Keratinocyte (primary cell): ENCODE measurements around the gene P2RY8. TPM values are rescaled to one million over a fixed set of nuclear protein-coding genes. Genes with fewer than 3 reads are reported as not detected.

ENCODE experiments used
- DNase-seq: peaks from one replicate; pipeline ENCODE4 v3.0.0-alpha.2; 2011; ENCODE audit warnings: low read depth, missing footprints, low spot score
- FAIRE-seq: peaks from 2 replicates; lab custom pipeline; 2011; peaks lifted over from hg19 to GRCh38; lab: Jason Lieb, UNC
- H2AFZ ChIP-seq: 2 replicates; pipeline ENCODE4 v1.6.0; 2012; ENCODE audit warnings: low read length, control low read depth, inconsistent platforms; ENCODE audit not compliant: control insufficient read depth
- H3K27ac ChIP-seq: 2 replicates; pipeline ENCODE4 v1.5.1; 2011; ENCODE audit warnings: low read length; ENCODE audit not compliant: control insufficient read depth, insufficient read depth
- H3K27me3 ChIP-seq: 3 replicates; pipeline ENCODE4 v1.6.0; 2011; ENCODE audit warnings: low read length; ENCODE audit not compliant: control insufficient read depth, insufficient read depth; ENCODE audit errors: extremely low read depth
- H3K36me3 ChIP-seq, 2 experiments: 2 replicates in 1 of 2; 3 replicates in 1 of 2; pipeline ENCODE4 v1.5.1; 2011; ENCODE audit warnings: low read length in 2 of 2, mild to moderate bottlenecking in 1 of 2; ENCODE audit not compliant: control insufficient read depth in 2 of 2, insufficient read depth in 2 of 2; ENCODE audit errors: extremely low read depth in 1 of 2
- H3K4me1 ChIP-seq: 3 replicates; pipeline ENCODE4 v1.5.1; 2011; ENCODE audit warnings: low read length; ENCODE audit not compliant: control insufficient read depth, insufficient read depth; ENCODE audit errors: extremely low read depth
- H3K4me2 ChIP-seq: 3 replicates; pipeline ENCODE4 v1.6.0; 2011; ENCODE audit warnings: low read depth, low read length; ENCODE audit not compliant: control insufficient read depth, insufficient read depth; ENCODE audit errors: extremely low read depth
- H3K4me3 ChIP-seq, 3 experiments: fragments of 200-600 bp in 1 of 3; sonication (generic) in 1 of 3; 2 replicates in 2 of 3; 3 replicates in 1 of 3; pipeline ENCODE4 v1.5.1; 2011 to 2016; ENCODE audit warnings: low read length in 3 of 3, mild to moderate bottlenecking in 3 of 3, control low read depth in 2 of 3, inconsistent platforms in 1 of 3, low read depth in 1 of 3, mixed read lengths in 1 of 3, mixed run types in 1 of 3, moderate library complexity in 1 of 3; ENCODE audit not compliant: control insufficient read depth in 2 of 3, insufficient read depth in 2 of 3; ENCODE audit errors: extremely low read depth in 1 of 3
- H3K79me2 ChIP-seq: 2 replicates; pipeline ENCODE4 v1.6.0; 2012; ENCODE audit warnings: low read length; ENCODE audit not compliant: control insufficient read depth, insufficient read depth
- H3K9ac ChIP-seq: 3 replicates; pipeline ENCODE4 v1.6.0; 2011; ENCODE audit warnings: low read length; ENCODE audit not compliant: control insufficient read depth, insufficient read depth; ENCODE audit errors: extremely low read depth
- H3K9me1 ChIP-seq: 3 replicates; pipeline ENCODE4 v1.6.0; 2011; ENCODE audit warnings: low read length; ENCODE audit not compliant: control insufficient read depth, insufficient read depth; ENCODE audit errors: extremely low read depth
- H3K9me3 ChIP-seq: 2 replicates; pipeline ENCODE4 v1.5.1; 2012; ENCODE audit warnings: low read depth, low read length; ENCODE audit not compliant: control insufficient read depth
- H4K20me1 ChIP-seq: 3 replicates; pipeline ENCODE4 v1.6.0; 2011; ENCODE audit warnings: low read length; ENCODE audit not compliant: control insufficient read depth, insufficient read depth; ENCODE audit errors: extremely low read depth
- CTCF ChIP-seq, 3 experiments: IDR thresholded peaks in 1 of 3; conservative IDR thresholded peaks in 1 of 3; optimal IDR thresholded peaks in 1 of 3; 2 replicates in 2 of 3; 3 replicates in 1 of 3; pipeline versions ENCODE3 to v1.5.1; 2011; ENCODE audit warnings: low read length in 3 of 3, mild to moderate bottlenecking in 3 of 3, moderate library complexity in 2 of 3, control low read depth in 1 of 3, inconsistent platforms in 1 of 3; ENCODE audit not compliant: insufficient read depth in 2 of 3; ENCODE audit errors: extremely low read depth in 1 of 3
- EZH2 ChIP-seq: IDR thresholded peaks from one replicate; pipeline ENCODE4 v1.6.1; 2012; ENCODE audit warnings: inconsistent platforms, mild to moderate bottlenecking, low read length, moderate library complexity
- dilution Hi-C: fragments of 300-500 bp; cut with MboI; formaldehyde crosslinking; loops from one replicate; pipeline ENCODE4 v1.7.0; 2020; ENCODE audit warnings: low sequenced_read_pairs; ENCODE audit not compliant: extremely low pct_ligation_motif_present
- polyA plus RNA-seq, 5 experiments: library from polyadenylated mRNA; depleted of rRNA in 3 of 5; stranded (reverse) in 3 of 5; stranded (forward) in 1 of 5; unstranded in 1 of 5; fragments of >200 nt; gene quantifications; 1 replicate in 1 of 5; 2 replicates in 3 of 5; 3 replicates in 1 of 5; pipeline versions ENCODE4 v1.2.1 to v1.2.3, GENCODE V29; 2011 to 2012; ENCODE audit warnings: missing spikeins in 2 of 5, low read depth in 1 of 5, low replicate concordance in 1 of 5

Gene P2RY8
- polyA plus RNA-seq, 1 donor (not counting 4 experiments of a cell fraction or from before 2014, with no cell fraction given) = not detected

DNA sequence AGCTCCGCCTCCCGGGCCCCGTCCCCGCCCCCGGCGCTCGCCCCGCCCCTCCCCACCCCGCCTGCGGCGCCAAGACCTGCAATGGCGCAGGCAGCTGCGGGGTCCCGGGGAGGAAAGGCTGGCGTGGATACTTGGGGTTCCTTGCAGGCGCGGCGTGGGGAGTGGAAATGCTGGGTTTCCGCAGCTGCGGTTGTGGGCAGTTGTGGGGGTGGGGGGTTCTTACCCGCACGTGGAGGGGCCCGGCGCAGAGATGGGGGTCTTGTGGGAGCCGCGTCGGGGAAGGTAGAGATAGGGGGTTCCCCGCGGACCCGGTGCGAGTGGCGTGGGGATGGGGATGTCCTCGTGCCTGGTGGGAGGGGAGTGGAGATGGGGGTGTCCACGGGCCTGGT is 83.6 kb downstream of the P2RY8 start:
- Histone ChIP-seq H3K9me1 (no peaks in the 10 kb centered on the region), H3K27ac (no peak overlapping the region), H3K27me3 (no peaks in the 10 kb centered on the region), H3K4me1 (no peaks in the 10 kb centered on the region), H2AFZ (peak overlapping the region; percentile 84), H3K9me3 (no peaks in the 10 kb centered on the region), H3K9ac (peak overlapping the region; percentile 47), H3K4me3 (peak overlapping the region; percentile 34 to 75 (median 56)), H4K20me1 (no peaks in the 10 kb centered on the region), H3K36me3 (peaks cover 0 to 4% of the 10 kb centered on the region in 2 experiments), H3K4me2 (peak overlapping the region; percentile 66), H3K79me2 (peaks cover 30% of the 10 kb centered on the region)
- FAIRE-seq (no peak), DNase-seq (no peak)
- dilution Hi-C loops = no loop called here
- TF ChIP-seq CTCF (optimal IDR thresholded peaks at IDR 0.05 in 1 of 3, IDR thresholded peaks at IDR 0.05 in 1 of 3, conservative IDR thresholded peaks at IDR 0.05 in 1 of 3; ENCODE audit: extremely low read depth in 1 of 3, insufficient read depth in 2 of 3, low read length in 3 of 3) (no peak), EZH2 (no peak)

- H3K9me1 ChIP-seq = no peaks in the 10 kb centered on the region
- H4K20me1 ChIP-seq = no peaks in the 10 kb centered on the region
- no peaks in the 10 kb centered on the region for H3K9me3 ChIP-seq
- H3K4me2 ChIP-seq = peak within 1 kb of the TSS; percentile 66
- DNase-seq (peak; percentile 99), FAIRE-seq (no peak)
- no peaks in the 10 kb centered on the region for H3K27me3 ChIP-seq
- peak within 1 kb of the TSS; percentile 70 for H3K27ac ChIP-seq
- no peaks in the 10 kb centered on the region for H3K4me1 ChIP-seq
- H3K9ac ChIP-seq = peak within 1 kb of the TSS; percentile 82
- TF ChIP-seq CTCF (optimal IDR thresholded peaks at IDR 0.05 in 1 of 3, IDR thresholded peaks at IDR 0.05 in 1 of 3, conservative IDR thresholded peaks at IDR 0.05 in 1 of 3; ENCODE audit: extremely low read depth in 1 of 3, insufficient read depth in 2 of 3, low read length in 3 of 3) (no peak), EZH2 (no peak)
- dilution Hi-C loops = no loop called here
- peak within 1 kb of the TSS; percentile 84 for H2AFZ ChIP-seq
- H3K36me3 ChIP-seq = peaks cover 0 to 6% of the 10 kb centered on the region in 2 experiments
- H3K79me2 ChIP-seq = peaks cover 34% of the 10 kb centered on the region
- peak within 1 kb of the TSS; percentile 68 to 99 (median 89) for H3K4me3 ChIP-seq
Observed at GRCh38 chrX:1452516-1453394, 84.2 kb downstream of the P2RY8 start, which contains the start of gene ASMTL. TSS of gene ASMTL (minus strand) at chrX:1452909. CDS start at chrX:1452840, 69 bp downstream.
